Coronary artery (tissue), 2 donors: ENCODE measurements around the gene TST.

ENCODE experiments used
- DNase-seq: peaks from one replicate; pipeline ENCODE4 v3.0.0-alpha.2; 2017; ENCODE audit warnings: low spot score
- H3K27ac ChIP-seq, 2 donors: fragments of 200-600 bp; sonication (generic); one replicate each; pipeline ENCODE4 v1.5.1; 2016 to 2019
- H3K4me3 ChIP-seq: fragments of 200-600 bp; sonication (generic); 2 replicates; pipeline ENCODE4 v1.5.1; 2016; ENCODE audit warnings: mild to moderate bottlenecking, moderate library complexity
- TF ChIP-seq, protein P1 (sequence below): fragments of 200-600 bp; sonication (generic); IDR thresholded peaks from one replicate; pipeline ENCODE4 v1.5.1; 2019; ENCODE audit warnings: antibody characterized with exemption

The TST gene

DNA sequence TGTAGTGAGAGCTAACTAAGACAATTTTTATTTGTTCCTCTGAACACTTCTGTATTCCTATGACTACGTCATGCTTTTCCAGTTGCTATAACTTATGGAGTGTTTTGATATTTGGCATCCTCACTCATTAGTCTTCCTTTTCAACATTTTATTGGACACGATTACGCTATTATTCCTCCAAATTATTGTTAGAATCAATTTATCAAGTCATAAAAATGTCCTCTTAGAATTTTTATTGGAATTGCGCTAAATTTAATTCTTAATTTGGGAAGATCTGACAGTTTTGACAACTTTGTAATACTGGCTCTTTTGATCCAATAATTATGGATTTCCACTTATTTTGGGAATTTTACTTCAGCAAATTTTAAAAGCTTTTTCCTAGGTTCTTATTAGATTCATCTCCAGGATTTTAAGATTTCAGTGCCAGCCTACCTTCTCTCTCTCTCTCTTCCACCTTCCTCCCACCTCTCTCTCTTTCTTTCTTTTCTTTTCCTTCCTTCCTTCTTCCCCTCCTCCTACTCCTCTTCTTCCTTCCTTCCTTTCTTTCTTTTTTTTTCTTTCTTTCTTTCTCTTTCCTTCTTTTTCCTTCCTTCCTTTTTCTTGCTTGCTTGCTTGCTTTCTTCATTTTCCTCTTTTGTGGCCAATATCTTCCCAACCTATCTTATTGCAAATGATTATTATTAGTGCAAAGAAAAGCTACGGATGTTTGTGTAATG, 50.8 kb downstream of the TST start:
- Histone ChIP-seq H3K27ac (no peak overlapping the region), H3K4me3 (no peak overlapping the region)
- DNase-seq, result no peak
- TF ChIP-seq, protein P1, sequence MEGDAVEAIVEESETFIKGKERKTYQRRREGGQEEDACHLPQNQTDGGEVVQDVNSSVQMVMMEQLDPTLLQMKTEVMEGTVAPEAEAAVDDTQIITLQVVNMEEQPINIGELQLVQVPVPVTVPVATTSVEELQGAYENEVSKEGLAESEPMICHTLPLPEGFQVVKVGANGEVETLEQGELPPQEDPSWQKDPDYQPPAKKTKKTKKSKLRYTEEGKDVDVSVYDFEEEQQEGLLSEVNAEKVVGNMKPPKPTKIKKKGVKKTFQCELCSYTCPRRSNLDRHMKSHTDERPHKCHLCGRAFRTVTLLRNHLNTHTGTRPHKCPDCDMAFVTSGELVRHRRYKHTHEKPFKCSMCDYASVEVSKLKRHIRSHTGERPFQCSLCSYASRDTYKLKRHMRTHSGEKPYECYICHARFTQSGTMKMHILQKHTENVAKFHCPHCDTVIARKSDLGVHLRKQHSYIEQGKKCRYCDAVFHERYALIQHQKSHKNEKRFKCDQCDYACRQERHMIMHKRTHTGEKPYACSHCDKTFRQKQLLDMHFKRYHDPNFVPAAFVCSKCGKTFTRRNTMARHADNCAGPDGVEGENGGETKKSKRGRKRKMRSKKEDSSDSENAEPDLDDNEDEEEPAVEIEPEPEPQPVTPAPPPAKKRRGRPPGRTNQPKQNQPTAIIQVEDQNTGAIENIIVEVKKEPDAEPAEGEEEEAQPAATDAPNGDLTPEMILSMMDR, result no peak

DNA sequence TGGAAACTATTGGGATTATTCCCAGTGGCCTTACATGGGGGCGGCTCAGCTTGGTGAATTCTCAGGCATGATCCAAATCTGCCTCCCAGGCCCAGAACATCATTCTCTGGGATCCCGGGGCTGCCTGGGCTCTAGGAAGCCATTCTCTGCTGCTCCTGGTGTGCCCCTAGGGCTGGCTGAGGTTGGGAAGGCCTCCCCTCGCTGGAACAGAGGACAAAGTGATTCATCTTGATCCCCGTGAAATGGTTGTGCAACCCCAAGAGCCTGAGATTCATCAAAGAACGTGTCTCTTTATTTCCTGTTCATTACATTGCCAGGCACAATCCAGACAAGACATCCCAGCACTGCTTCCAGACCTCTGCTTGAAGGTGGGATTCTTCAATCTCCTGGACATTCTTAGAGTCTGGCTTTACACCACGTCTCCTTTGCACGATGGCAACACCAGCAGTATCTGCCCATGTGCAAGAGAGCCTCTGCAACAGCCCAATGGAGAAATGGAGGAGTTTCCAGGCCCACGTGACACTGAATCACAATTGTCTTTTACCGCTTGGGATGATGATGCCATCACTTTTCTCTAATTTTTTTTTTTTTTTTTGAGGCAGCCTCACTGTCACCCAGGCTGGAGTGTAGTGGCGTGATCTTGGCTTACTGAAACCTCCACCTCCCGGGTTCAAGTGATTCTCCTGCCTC, 52.3 kb downstream of the TST start:
- TF ChIP-seq, protein P1, result no peak
- no peak overlapping the region for H3K27ac ChIP-seq
- DNase-seq, result no peak
- no peak overlapping the region for H3K4me3 ChIP-seq

DNA sequence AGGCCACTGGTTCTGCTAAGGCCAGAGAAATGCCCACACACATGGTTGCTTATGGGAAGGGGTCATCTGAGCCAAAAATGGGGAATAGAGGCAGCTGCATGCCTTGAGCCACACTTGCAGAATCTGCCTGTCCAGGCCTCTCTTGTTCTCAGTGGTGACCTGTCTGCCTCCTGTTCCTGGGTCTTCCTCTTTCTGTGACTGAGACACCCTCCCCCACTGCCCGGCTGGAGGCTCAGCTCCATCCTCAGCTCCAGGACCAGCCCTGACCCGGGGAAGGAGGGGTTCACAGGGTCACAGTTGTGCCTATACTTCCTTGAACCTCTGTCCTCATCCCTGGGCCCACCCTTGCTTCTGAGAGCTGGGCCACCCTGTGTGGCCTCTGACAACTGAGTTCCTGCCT, 53.6 kb downstream of the TST start:
- H3K27ac ChIP-seq, result no peak overlapping the region
- no peak for DNase-seq
- H3K4me3 ChIP-seq, result no peak overlapping the region
- TF ChIP-seq, protein P1, result no peak

DNA sequence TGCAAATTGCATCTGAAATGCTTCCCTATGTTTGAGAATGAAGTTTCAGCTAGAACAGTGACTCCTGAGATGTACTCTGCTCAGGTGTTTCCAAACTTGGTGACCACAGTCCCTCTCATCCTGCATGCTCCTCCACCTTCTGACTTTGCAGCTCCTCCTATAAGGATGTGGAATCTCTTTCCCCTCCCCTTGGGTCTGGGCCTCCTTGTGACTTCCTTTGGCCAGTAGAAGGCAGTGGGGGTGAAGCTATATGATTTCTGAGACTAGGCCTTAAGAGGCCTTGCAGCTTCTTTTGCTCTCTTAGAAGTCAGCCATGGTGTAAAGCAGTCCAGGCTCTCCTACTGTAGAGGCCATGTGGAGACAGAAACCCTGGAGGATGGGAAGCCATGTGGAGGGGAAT, 55.1 kb downstream of the TST start:
- H3K27ac ChIP-seq, result no peak overlapping the region
- no peak for DNase-seq
- TF ChIP-seq, protein P1, result no peak
- no peak overlapping the region for H3K4me3 ChIP-seq

DNA sequence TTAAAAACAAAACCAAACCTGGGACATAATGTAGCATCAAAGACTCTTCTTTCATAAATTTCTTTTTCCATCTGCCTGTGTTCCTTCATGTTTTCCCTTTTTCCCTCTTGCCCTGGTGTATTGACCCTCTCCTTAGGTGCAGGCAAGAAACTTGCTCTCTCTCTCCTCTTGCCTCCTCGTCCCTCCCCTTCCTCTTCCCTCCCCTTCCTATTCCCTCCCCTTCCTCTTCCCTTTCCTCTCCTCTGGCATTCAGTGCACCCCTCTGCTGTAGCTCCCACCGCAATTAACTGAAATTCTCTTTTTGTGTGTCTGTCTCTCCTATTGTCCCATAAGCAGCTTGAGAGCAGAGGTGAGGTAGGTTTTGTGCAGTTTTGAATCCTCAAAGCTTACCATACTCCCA, 55.9 kb downstream of the TST start:
- Histone ChIP-seq H3K27ac (no peak overlapping the region), H3K4me3 (no peak overlapping the region)
- TF ChIP-seq, protein P1, result no peak
- DNase-seq, result no peak

DNA sequence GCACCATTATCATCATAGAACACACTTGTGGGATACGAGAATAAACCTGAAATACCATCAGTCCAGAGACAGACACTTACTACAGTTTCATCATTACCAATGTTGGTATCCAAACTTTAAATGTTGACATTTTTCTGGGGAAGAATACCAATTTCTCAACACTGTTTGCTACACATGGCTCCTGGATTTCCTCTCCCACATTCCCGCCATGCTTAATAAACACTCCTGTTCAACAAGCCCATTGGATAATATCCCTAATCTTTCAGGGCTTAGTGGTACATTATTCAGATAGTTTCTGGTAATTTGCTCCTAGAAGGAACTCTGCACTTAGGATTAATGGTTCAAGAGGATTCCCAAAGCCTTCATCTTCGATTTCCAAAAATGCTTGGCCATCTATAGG, 57.6 kb downstream of the TST start:
- no peak overlapping the region for H3K27ac ChIP-seq
- DNase-seq, result no peak
- H3K4me3 ChIP-seq, result no peak overlapping the region
- TF ChIP-seq, protein P1, result no peak
